Measurements from ENCODE around the gene ABHD10.

Gene ABHD10

GRCh38 chr3:111954228-111954990 is 24.4 kb upstream of the ABHD10 start:
- TF ChIP-seq ZNF274 (IDR thresholded peaks at IDR 0.05; ENCODE audit: low read depth, low read length) = no peak
- H3K4me3 ChIP-seq (ENCODE audit: low read length) = no peak overlapping the region

GRCh38 chr3:111955876-111956275 is 22.9 kb upstream of the ABHD10 start:
- TF ChIP-seq ZNF274 (IDR thresholded peaks at IDR 0.05; ENCODE audit: low read depth, low read length) = no peak
- H3K4me3 ChIP-seq (ENCODE audit: low read length) = no peak overlapping the region

DNA sequence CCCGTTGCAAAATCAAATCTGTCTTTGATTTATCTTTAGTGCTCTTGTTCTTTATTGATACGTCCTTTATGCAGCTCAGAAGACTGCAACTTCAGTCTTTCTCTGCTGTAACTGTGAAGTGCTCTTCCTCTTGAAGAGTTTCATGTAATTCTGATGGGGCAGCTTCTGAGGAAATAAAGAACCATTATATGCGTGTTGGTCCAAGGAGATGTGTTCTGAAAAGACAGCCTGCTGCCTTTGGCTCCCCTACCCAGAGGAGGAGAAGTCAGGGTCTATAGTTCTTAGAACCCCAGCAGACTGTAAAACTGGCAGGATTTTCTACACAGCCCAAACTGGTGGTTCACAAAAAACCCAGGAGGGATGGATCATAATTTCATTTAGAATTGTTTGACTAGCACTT is 22.4 kb upstream of the ABHD10 start:
- no peak overlapping the region for H3K4me3 ChIP-seq (ENCODE audit: low read length)
- no peak for TF ChIP-seq ZNF274 (IDR thresholded peaks at IDR 0.05; ENCODE audit: low read depth, low read length)

DNA sequence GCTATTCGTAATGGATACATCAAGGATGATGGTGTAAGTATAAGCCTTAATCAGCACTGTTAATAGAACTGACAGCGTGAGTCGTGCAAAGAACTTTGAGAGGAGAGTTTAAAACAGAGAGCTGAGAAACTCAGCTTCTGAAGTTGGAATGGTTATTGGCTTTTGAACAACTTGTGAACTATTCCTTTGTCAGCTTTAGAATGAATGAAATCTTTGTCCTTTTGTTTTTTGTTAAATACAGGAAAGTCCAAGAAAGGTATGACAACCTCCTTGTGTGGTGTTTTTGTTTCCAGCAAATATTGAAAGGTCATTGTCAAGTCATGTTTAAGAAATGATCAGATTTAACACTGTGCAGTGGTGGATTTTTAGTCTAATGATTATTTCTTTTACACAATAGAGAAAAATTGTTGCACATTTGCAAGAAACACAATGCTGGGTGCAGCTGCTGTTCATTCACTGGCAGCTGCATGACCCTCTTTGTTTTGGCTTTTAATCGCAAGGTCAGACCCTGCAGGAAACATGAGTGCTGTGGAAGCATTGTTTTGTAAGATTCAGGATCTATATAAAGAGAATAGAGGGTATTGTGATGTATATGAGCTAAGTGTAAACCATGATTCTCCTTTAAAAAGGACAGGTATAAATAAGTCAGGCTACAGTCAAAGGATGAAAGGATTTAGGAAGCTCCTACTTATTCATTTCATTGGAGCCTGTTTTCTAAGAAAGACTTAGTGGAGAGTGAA is 21.7 kb upstream of the ABHD10 start:
- no peak for TF ChIP-seq ZNF274 (IDR thresholded peaks at IDR 0.05; ENCODE audit: low read depth, low read length)
- H3K4me3 ChIP-seq (ENCODE audit: low read length) = no peak overlapping the region

DNA sequence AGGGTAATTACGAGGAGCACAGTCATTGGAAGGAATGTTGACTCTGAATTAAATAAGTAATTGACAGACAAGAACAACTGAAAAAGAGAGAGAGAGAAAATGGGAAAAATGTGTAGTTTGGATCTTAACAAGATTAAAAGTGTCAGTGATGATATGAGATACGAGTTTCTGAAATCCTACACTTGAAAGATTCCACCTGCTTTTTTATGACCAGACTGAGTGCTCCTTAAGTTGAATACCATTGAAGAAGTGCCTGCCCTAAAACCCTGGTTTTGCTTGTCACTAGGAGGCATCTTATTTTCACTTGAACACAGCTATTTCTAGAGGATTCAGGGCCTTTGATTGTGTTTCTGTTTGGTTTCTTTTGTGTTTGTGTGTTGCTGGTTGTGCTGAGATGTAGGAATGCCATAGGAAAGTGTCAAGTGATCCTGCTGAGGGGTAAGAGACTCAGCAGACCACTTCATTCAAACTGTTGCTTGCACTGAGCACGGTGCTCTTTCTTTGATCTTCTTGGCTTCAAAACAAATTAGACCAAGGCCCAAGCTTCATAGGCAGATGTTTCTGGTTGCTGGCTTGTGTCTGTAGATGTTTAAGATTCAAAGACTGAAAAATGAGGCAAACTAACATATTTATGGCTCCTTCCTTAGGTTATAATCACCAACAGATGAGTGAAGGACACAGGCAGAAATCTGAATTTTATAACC is 17.2 kb upstream of the ABHD10 start:
- H3K4me3 ChIP-seq (ENCODE audit: low read length) = no peak overlapping the region
- no peak for TF ChIP-seq ZNF274 (IDR thresholded peaks at IDR 0.05; ENCODE audit: low read depth, low read length)

GRCh38 chr3:111963424-111963823 is 15.4 kb upstream of the ABHD10 start:
- TF ChIP-seq ZNF274 (IDR thresholded peaks at IDR 0.05; ENCODE audit: low read depth, low read length) = no peak
- no peak overlapping the region for H3K4me3 ChIP-seq (ENCODE audit: low read length)

- no peak for TF ChIP-seq ZNF274 (IDR thresholded peaks at IDR 0.05; ENCODE audit: low read depth, low read length)
Observed at GRCh38 chr3:111965484-111965883, 13.3 kb upstream of the ABHD10 start.

DNA sequence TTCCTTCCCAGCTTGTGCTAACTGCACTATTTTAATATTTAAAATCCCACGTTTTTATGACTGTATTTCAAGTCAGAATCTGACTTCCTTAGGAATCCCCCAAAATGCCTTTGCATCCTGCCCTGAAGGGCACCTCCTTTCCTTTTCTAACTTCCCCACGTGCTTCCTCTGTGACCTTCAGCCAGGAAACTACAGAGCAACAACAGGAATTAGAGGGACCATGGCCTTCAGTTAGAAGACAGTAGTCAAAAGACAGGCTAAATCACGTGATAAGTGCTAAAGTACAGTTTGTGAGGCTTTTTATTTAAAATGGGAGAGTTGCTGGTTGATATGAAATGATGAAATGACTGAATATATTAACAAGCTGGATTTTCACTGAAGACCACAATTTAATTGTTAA is 11.8 kb upstream of the ABHD10 start:
- no peak for TF ChIP-seq ZNF274 (IDR thresholded peaks at IDR 0.05; ENCODE audit: low read depth, low read length)
- no peak overlapping the region for H3K4me3 ChIP-seq (ENCODE audit: low read length)

More at GRCh38 chr3:111965484-111965883, 13.3 kb upstream of the ABHD10 start:
- H3K4me3 ChIP-seq (ENCODE audit: low read length) = no peak overlapping the region

GRCh38 chr3:111967651-111968274 is 11.1 kb upstream of the ABHD10 start:
- TF ChIP-seq ZNF274 (IDR thresholded peaks at IDR 0.05; ENCODE audit: low read depth, low read length) = no peak
- no peak overlapping the region for H3K4me3 ChIP-seq (ENCODE audit: low read length)

- H3K4me3 ChIP-seq (ENCODE audit: low read length) = no peak overlapping the region
- no peak for TF ChIP-seq ZNF274 (IDR thresholded peaks at IDR 0.05; ENCODE audit: low read depth, low read length)
Observed at GRCh38 chr3:111968319-111969054, 10.3 kb upstream of the ABHD10 start.

DNA sequence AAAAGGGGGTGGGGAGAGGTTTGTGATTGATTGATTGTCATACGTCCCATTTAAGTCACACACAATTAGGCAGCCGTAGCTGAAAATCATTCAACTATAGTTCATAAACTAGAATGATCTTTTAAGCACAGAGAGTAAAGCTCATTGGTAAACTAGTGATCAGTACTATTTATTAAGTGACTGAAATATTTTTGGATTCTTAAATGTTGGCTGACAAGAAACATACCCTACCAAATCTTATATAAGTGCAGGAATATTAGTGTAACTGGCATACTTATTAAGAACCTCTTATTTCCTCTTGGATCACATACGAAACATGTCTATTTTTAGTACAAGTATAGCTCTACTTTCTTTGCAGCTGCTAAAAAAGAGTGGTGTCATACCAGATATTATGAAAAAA is 8.4 kb upstream of the ABHD10 start:
- no peak for TF ChIP-seq ZNF274 (IDR thresholded peaks at IDR 0.05; ENCODE audit: low read depth, low read length)
- H3K4me3 ChIP-seq (ENCODE audit: low read length) = no peak overlapping the region

- TF ChIP-seq ZNF274 (IDR thresholded peaks at IDR 0.05; ENCODE audit: low read depth, low read length) = no peak
Observed at GRCh38 chr3:111971533-111972130, 7.2 kb upstream of the ABHD10 start.

GRCh38 chr3:111972891-111973290 is 5.9 kb upstream of the ABHD10 start:
- TF ChIP-seq ZNF274 (IDR thresholded peaks at IDR 0.05; ENCODE audit: low read depth, low read length) = no peak
- H3K4me3 ChIP-seq (ENCODE audit: low read length) = no peak overlapping the region

More at GRCh38 chr3:111971533-111972130, 7.2 kb upstream of the ABHD10 start:
- no peak overlapping the region for H3K4me3 ChIP-seq (ENCODE audit: low read length)
